ENCODE data around the gene RASGRF1.

Gene RASGRF1

GRCh38 chr15:78977591-78978347, 112.8 kb downstream of the RASGRF1 start:
- Histone ChIP-seq H3K36me3 (ENCODE audit: control insufficient read depth in 4 of 4, insufficient read depth in 4 of 4, low read length in 3 of 4) (no peaks in the 10 kb centered on the region), H3K9me3 (ENCODE audit: control extremely low read depth in 1 of 5, control insufficient read depth in 4 of 5, insufficient read depth in 2 of 5, low read depth in 1 of 5, low read length in 4 of 5) (no peaks in the 10 kb centered on the region), H3K27ac (ENCODE audit: insufficient read depth in 1 of 2, low read depth in 1 of 2, low read length in 2 of 2, poor library complexity in 1 of 2, severe bottlenecking in 2 of 2) (no peak overlapping the region), H3K27me3 (replicated peaks in 2 of 5; ENCODE audit: control insufficient read depth in 4 of 5, insufficient read depth in 5 of 5, low read length in 4 of 5) (no peaks in the 10 kb centered on the region), H3K4me3 (ENCODE audit: control insufficient read depth in 1 of 7, extremely low read depth in 1 of 7, insufficient read depth in 4 of 7, low read depth in 2 of 7, low read length in 6 of 7) (no peak overlapping the region), H3K4me1 (ENCODE audit: control extremely low read depth in 1 of 4, control insufficient read depth in 4 of 4, insufficient read depth in 4 of 4, low read length in 3 of 4) (peaks cover 0 to 45% (median 4%) of the 10 kb centered on the region in 4 experiments)
- POLR2A ChIA-PET, result no interaction called here
- DNase-seq, result peak in 2 of 3 donors; percentile 15 to 39
- 80% methylated on average over 8 of the region's 10 CpGs for WGBS (ENCODE audit: insufficient coverage)
- CTCF ChIA-PET, result interaction anchor here (1.4 to 4.6 kb wide), 3 partner anchors 15 to 69 kb away, joined by 3 to 19 read pairs (median 4); no protein-coding TSS in a partner anchor

- ChIA-PET POLR2A (no interaction called here), CTCF (interaction anchor here (1.4 to 1.7 kb wide), 2 partner anchors 14 to 48 kb away, joined by 3 to 4 read pairs; no protein-coding TSS in a partner anchor)
- Histone ChIP-seq H3K9me3 (ENCODE audit: control extremely low read depth in 1 of 5, control insufficient read depth in 4 of 5, insufficient read depth in 2 of 5, low read depth in 1 of 5, low read length in 4 of 5) (no peaks in the 10 kb centered on the region), H3K36me3 (ENCODE audit: control insufficient read depth in 4 of 4, insufficient read depth in 4 of 4, low read length in 3 of 4) (no peaks in the 10 kb centered on the region), H3K27ac (ENCODE audit: insufficient read depth in 1 of 2, low read depth in 1 of 2, low read length in 2 of 2, poor library complexity in 1 of 2, severe bottlenecking in 2 of 2) (no peak overlapping the region), H3K4me1 (ENCODE audit: control extremely low read depth in 1 of 4, control insufficient read depth in 4 of 4, insufficient read depth in 4 of 4, low read length in 3 of 4) (peaks cover 0 to 45% (median 4%) of the 10 kb centered on the region in 4 experiments), H3K4me3 (ENCODE audit: control insufficient read depth in 1 of 7, extremely low read depth in 1 of 7, insufficient read depth in 4 of 7, low read depth in 2 of 7, low read length in 6 of 7) (no peak overlapping the region), H3K27me3 (replicated peaks in 2 of 5; ENCODE audit: control insufficient read depth in 4 of 5, insufficient read depth in 5 of 5, low read length in 4 of 5) (no peaks in the 10 kb centered on the region)
- DNase-seq, result peak in 2 of 3 donors; percentile 28 to 38
- 65% methylated on average over 4 of the region's 4 CpGs for WGBS (ENCODE audit: insufficient coverage)
Measured at GRCh38 chr15:78977091-78977571, 113.4 kb downstream of the RASGRF1 start.

- 80% methylated on average over 2 of the region's 7 CpGs for WGBS (ENCODE audit: insufficient coverage)
- Histone ChIP-seq H3K36me3 (ENCODE audit: control insufficient read depth in 4 of 4, insufficient read depth in 4 of 4, low read length in 3 of 4) (no peaks in the 10 kb centered on the region), H3K27ac (ENCODE audit: insufficient read depth in 1 of 2, low read depth in 1 of 2, low read length in 2 of 2, poor library complexity in 1 of 2, severe bottlenecking in 2 of 2) (no peak overlapping the region), H3K4me1 (ENCODE audit: control extremely low read depth in 1 of 4, control insufficient read depth in 4 of 4, insufficient read depth in 4 of 4, low read length in 3 of 4) (peaks cover 0 to 43% (median 4%) of the 10 kb centered on the region in 4 experiments), H3K27me3 (replicated peaks in 2 of 5; ENCODE audit: control insufficient read depth in 4 of 5, insufficient read depth in 5 of 5, low read length in 4 of 5) (no peaks in the 10 kb centered on the region), H3K9me3 (ENCODE audit: control extremely low read depth in 1 of 5, control insufficient read depth in 4 of 5, insufficient read depth in 2 of 5, low read depth in 1 of 5, low read length in 4 of 5) (no peaks in the 10 kb centered on the region), H3K4me3 (ENCODE audit: control insufficient read depth in 1 of 7, extremely low read depth in 1 of 7, insufficient read depth in 4 of 7, low read depth in 2 of 7, low read length in 6 of 7) (no peak overlapping the region)
- no peak for DNase-seq
- ChIA-PET POLR2A (no interaction called here), CTCF (interaction anchor here (1.3 to 1.7 kb wide), 3 partner anchors 14 to 49 kb away, joined by 3 to 4 read pairs (median 3); no protein-coding TSS in a partner anchor)
Measured at GRCh38 chr15:78976691-78977090, 113.9 kb downstream of the RASGRF1 start.

- ChIA-PET CTCF (interaction anchor here (1.5 to 2.3 kb wide), 2 partner anchors 11 to 33 kb away, joined by 3 to 5 read pairs; no protein-coding TSS in a partner anchor), POLR2A (no interaction called here)
- Histone ChIP-seq H3K9me3 (ENCODE audit: control extremely low read depth in 1 of 5, control insufficient read depth in 4 of 5, insufficient read depth in 2 of 5, low read depth in 1 of 5, low read length in 4 of 5) (no peaks in the 10 kb centered on the region), H3K4me3 (ENCODE audit: control insufficient read depth in 1 of 7, extremely low read depth in 1 of 7, insufficient read depth in 4 of 7, low read depth in 2 of 7, low read length in 6 of 7) (no peak overlapping the region), H3K27me3 (replicated peaks in 2 of 5; ENCODE audit: control insufficient read depth in 4 of 5, insufficient read depth in 5 of 5, low read length in 4 of 5) (no peaks in the 10 kb centered on the region), H3K36me3 (ENCODE audit: control insufficient read depth in 4 of 4, insufficient read depth in 4 of 4, low read length in 3 of 4) (no peaks in the 10 kb centered on the region), H3K27ac (ENCODE audit: insufficient read depth in 1 of 2, low read depth in 1 of 2, low read length in 2 of 2, poor library complexity in 1 of 2, severe bottlenecking in 2 of 2) (no peak overlapping the region), H3K4me1 (ENCODE audit: control extremely low read depth in 1 of 4, control insufficient read depth in 4 of 4, insufficient read depth in 4 of 4, low read length in 3 of 4) (peaks cover 0 to 30% (median 4%) of the 10 kb centered on the region in 4 experiments)
- 100% methylated on average over 3 of the region's 7 CpGs for WGBS (ENCODE audit: insufficient coverage)
- DNase-seq, result no peak
Measured at GRCh38 chr15:78974272-78974918, 116.2 kb downstream of the RASGRF1 start.

GRCh38 chr15:78969687-78970349, 120.8 kb downstream of the RASGRF1 start:
- WGBS (ENCODE audit: insufficient coverage), result 100% methylated on average over 1 of the region's 5 CpGs
- no peak overlapping the region for H3K4me3 ChIP-seq (ENCODE audit: control insufficient read depth in 1 of 7, extremely low read depth in 1 of 7, insufficient read depth in 4 of 7, low read depth in 2 of 7, low read length in 6 of 7)
- no peaks in the 10 kb centered on the region for H3K9me3 ChIP-seq (ENCODE audit: control extremely low read depth in 1 of 5, control insufficient read depth in 4 of 5, insufficient read depth in 2 of 5, low read depth in 1 of 5, low read length in 4 of 5)
- H3K36me3 ChIP-seq (ENCODE audit: control insufficient read depth in 4 of 4, insufficient read depth in 4 of 4, low read length in 3 of 4), result no peaks in the 10 kb centered on the region
- no peaks in the 10 kb centered on the region for H3K27me3 ChIP-seq (replicated peaks in 2 of 5; ENCODE audit: control insufficient read depth in 4 of 5, insufficient read depth in 5 of 5, low read length in 4 of 5)
- ChIA-PET CTCF (no interaction called here), POLR2A (interaction anchor here (0.6 kb wide), 1 partner anchor 34 kb away, joined by 4 read pairs; no protein-coding TSS in a partner anchor)
- H3K27ac ChIP-seq (ENCODE audit: insufficient read depth in 1 of 2, low read depth in 1 of 2, low read length in 2 of 2, poor library complexity in 1 of 2, severe bottlenecking in 2 of 2), result no peak overlapping the region
- DNase-seq, result no peak
- H3K4me1 ChIP-seq (ENCODE audit: control extremely low read depth in 1 of 4, control insufficient read depth in 4 of 4, insufficient read depth in 4 of 4, low read length in 3 of 4), result no peaks in the 10 kb centered on the region

- Histone ChIP-seq H3K36me3 (ENCODE audit: control insufficient read depth in 4 of 4, insufficient read depth in 4 of 4, low read length in 3 of 4) (no peaks in the 10 kb centered on the region), H3K4me3 (ENCODE audit: control insufficient read depth in 1 of 7, extremely low read depth in 1 of 7, insufficient read depth in 4 of 7, low read depth in 2 of 7, low read length in 6 of 7) (no peak overlapping the region), H3K9me3 (ENCODE audit: control extremely low read depth in 1 of 5, control insufficient read depth in 4 of 5, insufficient read depth in 2 of 5, low read depth in 1 of 5, low read length in 4 of 5) (no peaks in the 10 kb centered on the region), H3K27me3 (replicated peaks in 2 of 5; ENCODE audit: control insufficient read depth in 4 of 5, insufficient read depth in 5 of 5, low read length in 4 of 5) (no peaks in the 10 kb centered on the region), H3K27ac (ENCODE audit: insufficient read depth in 1 of 2, low read depth in 1 of 2, low read length in 2 of 2, poor library complexity in 1 of 2, severe bottlenecking in 2 of 2) (no peak overlapping the region), H3K4me1 (ENCODE audit: control extremely low read depth in 1 of 4, control insufficient read depth in 4 of 4, insufficient read depth in 4 of 4, low read length in 3 of 4) (no peaks in the 10 kb centered on the region)
- CTCF ChIA-PET, result no interaction called here
- POLR2A ChIA-PET, result no interaction called here
- WGBS (ENCODE audit: insufficient coverage), result 100% methylated on average over 4 of the region's 5 CpGs
- DNase-seq, result no peak
Measured at GRCh38 chr15:78968539-78969271, 121.9 kb downstream of the RASGRF1 start.
